ENCODE data around the gene PHYH.
"Not testable (repeated sequence)": the region's sequence is repeated elsewhere in the genome, so short reads cannot be mapped to it uniquely, and the experiment has no call there.

Gene PHYH

GRCh38 chr10:13276146-13276545 lies 23.7 kb downstream of the PHYH start:
- DNase-seq (ENCODE audit: extremely low read depth in 1 of 2, low read depth in 1 of 2): not testable (repeated sequence)

- DNase-seq (ENCODE audit: extremely low read depth in 1 of 2, low read depth in 1 of 2): no peak
Measured at GRCh38 chr10:13272164-13272571, 27.7 kb downstream of the PHYH start.

GRCh38 chr10:13271552-13272163 lies 28.2 kb downstream of the PHYH start:
- DNase-seq (ENCODE audit: extremely low read depth in 1 of 2, low read depth in 1 of 2): peak; percentile 2 to 24

- no peak for DNase-seq (ENCODE audit: extremely low read depth in 1 of 2, low read depth in 1 of 2)
Measured at GRCh38 chr10:13270877-13271551, 28.9 kb downstream of the PHYH start.

- DNase-seq (ENCODE audit: extremely low read depth in 1 of 2, low read depth in 1 of 2): no peak
Measured at GRCh38 chr10:13268841-13269240, 31.0 kb downstream of the PHYH start.

GRCh38 chr10:13268310-13268709 lies 31.6 kb downstream of the PHYH start:
- no peak for DNase-seq (ENCODE audit: extremely low read depth in 1 of 2, low read depth in 1 of 2)

GRCh38 chr10:13263591-13263990 lies 36.3 kb downstream of the PHYH start:
- DNase-seq (ENCODE audit: extremely low read depth in 1 of 2, low read depth in 1 of 2): no peak

GRCh38 chr10:13262433-13262832 lies 37.4 kb downstream of the PHYH start:
- DNase-seq (ENCODE audit: extremely low read depth in 1 of 2, low read depth in 1 of 2): no peak

- DNase-seq (ENCODE audit: extremely low read depth in 1 of 2, low read depth in 1 of 2): no peak
Measured at GRCh38 chr10:13257621-13258140, 42.2 kb downstream of the PHYH start.

- DNase-seq (ENCODE audit: extremely low read depth in 1 of 2, low read depth in 1 of 2): no peak
Measured at GRCh38 chr10:13256627-13257026, 43.2 kb downstream of the PHYH start.

GRCh38 chr10:13253726-13254125 lies 46.1 kb downstream of the PHYH start:
- no peak for DNase-seq (ENCODE audit: extremely low read depth in 1 of 2, low read depth in 1 of 2)

GRCh38 chr10:13247784-13248183 lies 52.1 kb downstream of the PHYH start:
- DNase-seq (ENCODE audit: extremely low read depth in 1 of 2, low read depth in 1 of 2): no peak

GRCh38 chr10:13247246-13247645 lies 52.6 kb downstream of the PHYH start:
- DNase-seq (ENCODE audit: extremely low read depth in 1 of 2, low read depth in 1 of 2): no peak

GRCh38 chr10:13242260-13242659 lies 57.6 kb downstream of the PHYH start:
- DNase-seq (ENCODE audit: extremely low read depth in 1 of 2, low read depth in 1 of 2): not testable (repeated sequence)

GRCh38 chr10:13241613-13242012 lies 58.3 kb downstream of the PHYH start:
- DNase-seq (ENCODE audit: extremely low read depth in 1 of 2, low read depth in 1 of 2): no peak

- DNase-seq (ENCODE audit: extremely low read depth in 1 of 2, low read depth in 1 of 2): no peak
Measured at GRCh38 chr10:13239923-13240322, 59.9 kb downstream of the PHYH start.

GRCh38 chr10:13238271-13239077 lies 61.4 kb downstream of the PHYH start:
- no peak for DNase-seq (ENCODE audit: extremely low read depth in 1 of 2, low read depth in 1 of 2)

- DNase-seq (ENCODE audit: extremely low read depth in 1 of 2, low read depth in 1 of 2): no peak
Measured at GRCh38 chr10:13236638-13237037, 63.2 kb downstream of the PHYH start.

GRCh38 chr10:13234736-13235135 lies 65.1 kb downstream of the PHYH start:
- not testable (repeated sequence) for DNase-seq (ENCODE audit: extremely low read depth in 1 of 2, low read depth in 1 of 2)

- DNase-seq (ENCODE audit: extremely low read depth in 1 of 2, low read depth in 1 of 2): no peak
Measured at GRCh38 chr10:13234172-13234571, 65.7 kb downstream of the PHYH start, which contains the start of gene UCMA. Gene UCMA (minus strand): TSS chr10:13234374. CDS start chr10:13234258, 116 bp downstream.

- no peak for DNase-seq (ENCODE audit: extremely low read depth in 1 of 2, low read depth in 1 of 2)
Measured at GRCh38 chr10:13233358-13233757, 66.5 kb downstream of the PHYH start.
